ENCODE measurements around the gene RBM19. TPM values are rescaled to one million over a fixed set of nuclear protein-coding genes. Genes with fewer than 3 reads are reported as not detected.

The RBM19 gene
- total and polyA plus RNA-seq, 4 donors = 17.9 to 33.6 (median 21.9) TPM

GRCh38 chr12:113908584-113909100 is 57.5 kb downstream of the RBM19 start:
- no peak for DNase-seq
- H3K4me1 ChIP-seq (ENCODE audit: control insufficient read depth in 5 of 5, insufficient read depth in 5 of 5, low read length in 5 of 5) = no peaks in the 10 kb centered on the region
- no peak overlapping the region for H3K4me3 ChIP-seq
- ATAC-seq (ENCODE audit: insufficient read depth, low FRiP score) = no peak
- H3K27ac ChIP-seq (ENCODE audit: low read depth in 1 of 2, low read length in 1 of 2) = no peak overlapping the region
- no peak overlapping the region for H3K9ac ChIP-seq (ENCODE audit: insufficient read depth in 1 of 2, low read length in 2 of 2)
- TF ChIP-seq CTCF (IDR thresholded peaks at IDR 0.05; ENCODE audit: control extremely low read depth, extremely low read depth) = no peak
- H3K9me3 ChIP-seq (ENCODE audit: control insufficient read depth in 4 of 4, insufficient read depth in 3 of 4, low read length in 3 of 4) = no peaks in the 10 kb centered on the region
- peaks cover 5 to 45% (median 14%) of the 10 kb centered on the region in 4 donors for H3K36me3 ChIP-seq (ENCODE audit: control insufficient read depth in 4 of 4, insufficient read depth in 4 of 4, low read length in 4 of 4)
- 94% methylated on average over 6 of the region's 6 CpGs for WGBS, 2 donors
- no peaks in the 10 kb centered on the region for H3K27me3 ChIP-seq (ENCODE audit: control insufficient read depth in 3 of 3, insufficient read depth in 3 of 3, low read length in 2 of 3)

GRCh38 chr12:113907446-113908180 is 58.5 kb downstream of the RBM19 start:
- Histone ChIP-seq H3K4me3 (no peak overlapping the region), H3K9ac (ENCODE audit: insufficient read depth in 1 of 2, low read length in 2 of 2) (no peak overlapping the region), H3K36me3 (ENCODE audit: control insufficient read depth in 4 of 4, insufficient read depth in 4 of 4, low read length in 4 of 4) (peaks cover 5 to 44% (median 14%) of the 10 kb centered on the region in 4 donors), H3K27ac (ENCODE audit: low read depth in 1 of 2, low read length in 1 of 2) (no peak overlapping the region), H3K27me3 (ENCODE audit: control insufficient read depth in 3 of 3, insufficient read depth in 3 of 3, low read length in 2 of 3) (no peaks in the 10 kb centered on the region), H3K9me3 (ENCODE audit: control insufficient read depth in 4 of 4, insufficient read depth in 3 of 4, low read length in 3 of 4) (no peaks in the 10 kb centered on the region), H3K4me1 (ENCODE audit: control insufficient read depth in 5 of 5, insufficient read depth in 5 of 5, low read length in 5 of 5) (no peaks in the 10 kb centered on the region)
- no peak for TF ChIP-seq CTCF (IDR thresholded peaks at IDR 0.05; ENCODE audit: control extremely low read depth, extremely low read depth)
- no peak for ATAC-seq (ENCODE audit: insufficient read depth, low FRiP score)
- 90 to 93% methylated on average over 10 to 11 of the region's 11 CpGs for WGBS, 2 donors
- no peak for DNase-seq

- peaks cover 5 to 41% (median 14%) of the 10 kb centered on the region in 4 donors for H3K36me3 ChIP-seq (ENCODE audit: control insufficient read depth in 4 of 4, insufficient read depth in 4 of 4, low read length in 4 of 4)
- WGBS, 2 donors = 96 to 97% methylated on average over 19 of the region's 19 CpGs
Measured at GRCh38 chr12:113906411-113907200, 59.5 kb downstream of the RBM19 start.

More at GRCh38 chr12:113906411-113907200, 59.5 kb downstream of the RBM19 start:
- H3K4me3 ChIP-seq = no peak overlapping the region
- ATAC-seq (ENCODE audit: insufficient read depth, low FRiP score) (no peak), DNase-seq (no peak)
- TF ChIP-seq CTCF (IDR thresholded peaks at IDR 0.05; ENCODE audit: control extremely low read depth, extremely low read depth) = no peak
- no peaks in the 10 kb centered on the region for H3K27me3 ChIP-seq (ENCODE audit: control insufficient read depth in 3 of 3, insufficient read depth in 3 of 3, low read length in 2 of 3)
- no peaks in the 10 kb centered on the region for H3K9me3 ChIP-seq (ENCODE audit: control insufficient read depth in 4 of 4, insufficient read depth in 3 of 4, low read length in 3 of 4)
- no peak overlapping the region for H3K9ac ChIP-seq (ENCODE audit: insufficient read depth in 1 of 2, low read length in 2 of 2)
- no peak overlapping the region for H3K27ac ChIP-seq (ENCODE audit: low read depth in 1 of 2, low read length in 1 of 2)
- H3K4me1 ChIP-seq (ENCODE audit: control insufficient read depth in 5 of 5, insufficient read depth in 5 of 5, low read length in 5 of 5) = no peaks in the 10 kb centered on the region

All from lung (tissue), 12 donors.